SK-N-SH (cell line): ENCODE results near the gene IGLON5. TPM values are rescaled to one million over a fixed set of nuclear protein-coding genes. Genes with fewer than 3 reads are reported as not detected.

ENCODE experiments used
- CTCF ChIA-PET: fragments of 300-600, 350-600 bp; formaldehyde crosslinking; extraction: SDS; loops from one replicate; lab custom pipeline; 2021; lab: Yijun Ruan, JAX
- POLR2A ChIA-PET: fragments of 350-600 bp; sonication (Branson Sonifier 250); formaldehyde crosslinking; extraction: SDS; loops from one replicate; lab custom pipeline; 2020; ENCODE audit warnings: antibody characterized with exemption, inconsistent platforms; lab: Yijun Ruan, JAX
- DNase-seq: peaks from one replicate; pipeline ENCODE4 v3.0.0; 2012
- H2AFZ ChIP-seq: fragments of 200-600 bp; sonication (generic); 2 replicates; pipeline ENCODE4 v1.8.1; 2016; ENCODE audit warnings: antibody characterized with exemption, mild to moderate bottlenecking, low read depth
- H3F3A ChIP-seq: fragments of 200-600 bp; sonication (generic); replicated peaks from 2 replicates; pipeline ENCODE3; 2016; ENCODE audit warnings: antibody characterized with exemption, mild to moderate bottlenecking; ENCODE audit not compliant: insufficient read depth
- H3K27ac ChIP-seq, 2 experiments: fragments of 200-500 bp in 1 of 2; fragments of 200-600 bp in 1 of 2; sonication (Bioruptor generic) in 1 of 2; sonication (generic), shearing (Covaris generic) in 1 of 2; 2 replicates each; pipeline versions ENCODE4 v1.5.1 to v1.6.1; 2014 to 2016; ENCODE audit warnings: low read depth in 2 of 2, inconsistent platforms in 1 of 2, low read length in 1 of 2, mild to moderate bottlenecking in 1 of 2, mixed read lengths in 1 of 2
- H3K27me3 ChIP-seq: fragments of 200-600 bp; sonication (generic), shearing (Covaris generic); 2 replicates; pipeline ENCODE4 v1.6.1; 2016; ENCODE audit warnings: mixed run types; ENCODE audit not compliant: insufficient read depth
- H3K36me3 ChIP-seq, 2 experiments: fragments of 200-500 bp in 1 of 2; fragments of 200-600 bp in 1 of 2; sonication (Bioruptor generic) in 1 of 2; sonication (generic) in 1 of 2; replicated peaks in 1 of 2; 2 replicates each; pipeline versions ENCODE3 to v1.5.1; 2014 to 2016; ENCODE audit warnings: low read length in 1 of 2, mild to moderate bottlenecking in 1 of 2; ENCODE audit not compliant: insufficient read depth in 2 of 2, control insufficient read depth in 1 of 2
- H3K4me1 ChIP-seq, 2 experiments: fragments of 200-500 bp in 1 of 2; fragments of 200-600 bp in 1 of 2; sonication (Bioruptor generic) in 1 of 2; sonication (generic), shearing (Covaris generic) in 1 of 2; 2 replicates each; pipeline versions ENCODE4 v1.5.1 to v1.6.1; 2014 to 2016; ENCODE audit warnings: low read depth in 1 of 2, low read length in 1 of 2, mixed run types in 1 of 2; ENCODE audit not compliant: insufficient read depth in 2 of 2, control insufficient read depth in 1 of 2
- H3K4me2 ChIP-seq: fragments of 200-600 bp; sonication (generic), shearing (Covaris generic); 2 replicates; pipeline ENCODE4 v1.6.1; 2017; ENCODE audit warnings: mixed run types
- H3K4me3 ChIP-seq, 2 experiments: fragments of 200-500 bp in 1 of 2; fragments of 200-600 bp in 1 of 2; sonication (Bioruptor generic) in 1 of 2; sonication (generic), shearing (Covaris generic) in 1 of 2; 2 replicates each; pipeline versions ENCODE4 v1.5.1 to v1.8.1; 2014 to 2016; ENCODE audit warnings: low read depth in 2 of 2, inconsistent platforms in 1 of 2, low read length in 1 of 2, mild to moderate bottlenecking in 1 of 2, mixed read lengths in 1 of 2, moderate library complexity in 1 of 2
- H3K79me2 ChIP-seq: fragments of 200-600 bp; sonication (generic); 2 replicates; pipeline ENCODE4 v1.8.1; 2017; ENCODE audit warnings: mild to moderate bottlenecking; ENCODE audit not compliant: insufficient read depth
- H3K9ac ChIP-seq: fragments of 200-600 bp; sonication (generic); 2 replicates; pipeline ENCODE4 v1.6.1; 2017; ENCODE audit warnings: mixed run types
- H3K9me2 ChIP-seq: fragments of 200-600 bp; sonication (generic); 2 replicates; pipeline ENCODE4 v1.6.1; 2017; ENCODE audit warnings: mixed run types
- H3K9me3 ChIP-seq: fragments of 200-600 bp; sonication (generic); 2 replicates; pipeline ENCODE4 v1.6.1; 2017; ENCODE audit warnings: mixed run types, mild to moderate bottlenecking, moderate library complexity
- H4K20me1 ChIP-seq: fragments of 200-600 bp; sonication (generic); 2 replicates; pipeline ENCODE4 v1.6.1; 2017; ENCODE audit warnings: mild to moderate bottlenecking, mixed run types; ENCODE audit not compliant: insufficient read depth
- CHD2 ChIP-seq: fragments of 150-350 bp; IDR thresholded peaks from 2 replicates; pipeline ENCODE4 v1.6.1; 2018; ENCODE audit warnings: low read length; ENCODE audit not compliant: partially characterized antibody
- CTCF ChIP-seq: fragments of 200-600 bp; sonication (generic); IDR thresholded peaks from 2 replicates; pipeline ENCODE4 v1.6.1; 2017; ENCODE audit warnings: antibody characterized with exemption, mild to moderate bottlenecking, moderate library complexity
- ELF1 ChIP-seq: IDR thresholded peaks from 2 replicates; pipeline ENCODE4 v1.4.0; 2012
- EP300 ChIP-seq, 2 experiments: IDR thresholded peaks; 2 replicates each; pipeline versions ENCODE4 v1.4.0 to v1.6.1; 2012; ENCODE audit warnings: borderline replicate concordance in 1 of 2, low read depth in 1 of 2, low read length in 1 of 2
- EZH2phosphoT487 ChIP-seq: fragments of 200-600 bp; sonication (generic); IDR thresholded peaks from 2 replicates; pipeline ENCODE4 v1.6.1; 2017; ENCODE audit warnings: low read depth, mixed run types, mild to moderate bottlenecking, antibody characterized with exemption, moderate library complexity, borderline replicate concordance
- FOXJ3 ChIP-seq: sonication (generic); formaldehyde crosslinking; IDR thresholded peaks from 2 replicates; pipeline ENCODE4 v1.5.1; 2020; ENCODE audit warnings: mild to moderate bottlenecking, missing genetic modification reagents
- FOXM1 ChIP-seq: IDR thresholded peaks from 2 replicates; pipeline ENCODE4 v1.4.0; 2012; ENCODE audit warnings: low read depth, mild to moderate bottlenecking
- GATA2 ChIP-seq: sonication (generic); formaldehyde crosslinking; IDR thresholded peaks from 2 replicates; pipeline ENCODE4 v1.5.0; 2020; ENCODE audit warnings: mild to moderate bottlenecking, missing genetic modification reagents
- JUND ChIP-seq: IDR thresholded peaks from 2 replicates; pipeline ENCODE4 v1.4.0; 2012
- MEF2A ChIP-seq: IDR thresholded peaks from 2 replicates; pipeline ENCODE4 v1.4.0; 2012; ENCODE audit warnings: low read depth, borderline replicate concordance
- MXI1 ChIP-seq: IDR thresholded peaks from 2 replicates; pipeline ENCODE4 v1.6.1; 2012; ENCODE audit warnings: mild to moderate bottlenecking, low read depth, low read length, improper control_type of control experiment
- NRF1 ChIP-seq: IDR thresholded peaks from 2 replicates; pipeline ENCODE4 v1.6.1; 2012; ENCODE audit warnings: low read depth, mild to moderate bottlenecking, low read length
- PBX3 ChIP-seq: IDR thresholded peaks from 2 replicates; pipeline ENCODE4; 2012
- POLR2AphosphoS5 ChIP-seq: IDR thresholded peaks from 2 replicates; pipeline ENCODE4 v1.6.1; 2012; ENCODE audit warnings: low read depth, low read length
- RFX5 ChIP-seq: IDR thresholded peaks from 2 replicates; pipeline ENCODE4 v1.6.1; 2012; ENCODE audit warnings: mild to moderate bottlenecking, improper control_type of control experiment, low read length
- RXRA ChIP-seq: IDR thresholded peaks from 2 replicates; pipeline ENCODE4 v1.4.0; 2012; ENCODE audit warnings: low read depth, mild to moderate bottlenecking, borderline replicate concordance
- SIN3A ChIP-seq: IDR thresholded peaks from 2 replicates; pipeline ENCODE4 v1.6.1; 2012; ENCODE audit warnings: low read depth, mild to moderate bottlenecking, low read length, moderate library complexity, borderline replicate concordance
- TEAD4 ChIP-seq: IDR thresholded peaks from 2 replicates; pipeline ENCODE4 v1.4.0; 2012; ENCODE audit warnings: mild to moderate bottlenecking, borderline replicate concordance; ENCODE audit not compliant: insufficient read depth
- USF1 ChIP-seq: IDR thresholded peaks from 2 replicates; pipeline ENCODE4 v1.4.0; 2012; ENCODE audit warnings: low read depth, borderline replicate concordance
- USF2 ChIP-seq: fragments of 150-350 bp; IDR thresholded peaks from 2 replicates; pipeline ENCODE4 v1.6.1; 2017; ENCODE audit warnings: antibody characterized with exemption, low read length, low read depth, borderline replicate concordance
- YY1 ChIP-seq: IDR thresholded peaks from 2 replicates; pipeline ENCODE4 v1.4.0; 2012; ENCODE audit warnings: low read depth, mild to moderate bottlenecking
- WGBS: methylation state at CpG from one replicate; pipeline ENCODE4 v1.1.6; 2017; ENCODE audit warnings: low lambda C conversion rate; 5-methylcytosine and 5-hydroxymethylcytosine counted together
- polyA plus RNA-seq, 3 experiments: library from polyadenylated mRNA; depleted of rRNA; stranded (reverse); fragments of >200 nt; gene quantifications; 2 replicates each; pipeline ENCODE4 v1.2.3, GENCODE V29; 2012

Gene IGLON5
- polyA plus RNA-seq, 1 of the 3 experiments (the other 2 are of a cell fraction), result 0.36 TPM

GRCh38 chr19:51341066-51341465, 29.6 kb downstream of the IGLON5 start:
- Histone ChIP-seq H3K4me2 (no peak overlapping the region), H3K9me3 (no peaks in the 10 kb centered on the region), H3K27ac (no peak overlapping the region), H3K9ac (no peak overlapping the region), H3K9me2 (no peaks in the 10 kb centered on the region), H4K20me1 (no peaks in the 10 kb centered on the region), H3K36me3 (no peaks in the 10 kb centered on the region), H3K79me2 (no peaks in the 10 kb centered on the region), H3K4me3 (no peak overlapping the region), H3K4me1 (peaks cover 0 to 8% of the 10 kb centered on the region in 2 experiments; a peak in 1 of 4 replicates), H3K27me3 (no peaks in the 10 kb centered on the region), H3F3A (peaks cover 3% of the 10 kb centered on the region), H2AFZ (no peak overlapping the region)
- 93% methylated on average over 12 of the region's 18 CpGs for WGBS
- no peak for DNase-seq
- CTCF ChIA-PET, result interaction anchor here (1.0 to 2.1 kb wide), 8 partner anchors 10 to 437 kb away, joined by 3 to 8 read pairs (median 4); partner anchors contain the start of gene ETFB
- TF ChIP-seq USF1 (no peak), YY1 (no peak), MEF2A (no peak), FOXJ3 (CRISPR knock-in tag) (no peak), RXRA (no peak)
- POLR2A ChIA-PET, result interaction anchor here (1.3 kb wide), 1 partner anchor 24 kb away, joined by 4 read pairs; no protein-coding TSS in a partner anchor

- peaks cover 3% of the 10 kb centered on the region for H3F3A ChIP-seq
- no peaks in the 10 kb centered on the region for H3K27me3 ChIP-seq
- no peaks in the 10 kb centered on the region for H3K36me3 ChIP-seq
- peaks cover 0 to 8% of the 10 kb centered on the region in 2 experiments; a peak in 1 of 4 replicates for H3K4me1 ChIP-seq
- no peak within 1 kb of the TSS for H3K4me3 ChIP-seq
- H3K9me2 ChIP-seq, result no peaks in the 10 kb centered on the region
- TF ChIP-seq ELF1 (no peak), GATA2 (CRISPR knock-in tag) (no peak), CHD2 (no peak), POLR2AphosphoS5 (no peak), JUND (no peak), SIN3A (no peak), PBX3 (no peak), RFX5 (no peak), FOXM1 (no peak), RXRA (no peak), TEAD4 (no peak), EZH2phosphoT487 (no peak), MXI1 (no peak), CTCF (no peak), USF1 (no peak), NRF1 (no peak), USF2 (no peak), EP300 (IDR thresholded peaks at IDR 0.05; ENCODE audit: borderline replicate concordance in 1 of 2, low read depth in 1 of 2, low read length in 1 of 2) (no peak), FOXJ3 (CRISPR knock-in tag) (no peak)
- no peak within 1 kb of the TSS for H3K9ac ChIP-seq
- WGBS, result 71% methylated on average over 3 of the region's 3 CpGs
- ChIA-PET CTCF (interaction anchor here (1.3 to 2.1 kb wide), 5 partner anchors 9 to 436 kb away, joined by 3 to 8 read pairs (median 4); no protein-coding TSS in a partner anchor), POLR2A (interaction anchor here (1.3 kb wide), 1 partner anchor 23 kb away, joined by 4 read pairs; no protein-coding TSS in a partner anchor)
- DNase-seq, result no peak
- no peaks in the 10 kb centered on the region for H3K79me2 ChIP-seq
- H3K27ac ChIP-seq, result no peak within 1 kb of the TSS
- no peak within 1 kb of the TSS for H2AFZ ChIP-seq
- H4K20me1 ChIP-seq, result no peaks in the 10 kb centered on the region
- no peaks in the 10 kb centered on the region for H3K9me3 ChIP-seq
- H3K4me2 ChIP-seq, result no peak within 1 kb of the TSS
These were observed 30.6 kb downstream of the IGLON5 start, which contains the start of gene VSIG10L for GRCh38 chr19:51341976-51342580. Gene VSIG10L (minus strand): TSS chr19:51342139. CDS start chr19:51342124, 15 bp downstream.
